ENCODE data around the gene KCNIP3.

KCNIP3 gene

GRCh38 chr2:95312543-95313201 is 15.5 kb downstream of the KCNIP3 start:
- DNase-seq (ENCODE audit: low read depth in 4 of 4, low spot score in 1 of 4): no peak

GRCh38 chr2:95313296-95314131 is 16.4 kb downstream of the KCNIP3 start:
- DNase-seq (ENCODE audit: low read depth in 4 of 4, low spot score in 1 of 4): no peak

- DNase-seq (ENCODE audit: low read depth in 4 of 4, low spot score in 1 of 4): no peak
Measured at GRCh38 chr2:95314598-95314963, 17.4 kb downstream of the KCNIP3 start.

GRCh38 chr2:95314964-95315611 is 17.9 kb downstream of the KCNIP3 start:
- DNase-seq (ENCODE audit: low read depth in 4 of 4, low spot score in 1 of 4): no peak

- no peak for DNase-seq (ENCODE audit: low read depth in 4 of 4, low spot score in 1 of 4)
Measured at GRCh38 chr2:95315801-95316411, 18.8 kb downstream of the KCNIP3 start.

GRCh38 chr2:95316466-95317122 is 19.4 kb downstream of the KCNIP3 start:
- DNase-seq (ENCODE audit: low read depth in 4 of 4, low spot score in 1 of 4): no peak

- no peak for DNase-seq (ENCODE audit: low read depth in 4 of 4, low spot score in 1 of 4)
Measured at GRCh38 chr2:95317123-95317500, 20.0 kb downstream of the KCNIP3 start.

- no peak for DNase-seq (ENCODE audit: low read depth in 4 of 4, low spot score in 1 of 4)
Measured at GRCh38 chr2:95317665-95318425, 20.7 kb downstream of the KCNIP3 start.

GRCh38 chr2:95318431-95319220 is 21.5 kb downstream of the KCNIP3 start:
- DNase-seq (ENCODE audit: low read depth in 4 of 4, low spot score in 1 of 4): no peak

GRCh38 chr2:95319481-95320343 is 22.6 kb downstream of the KCNIP3 start:
- no peak for DNase-seq (ENCODE audit: low read depth in 4 of 4, low spot score in 1 of 4)

- no peak for DNase-seq (ENCODE audit: low read depth in 4 of 4, low spot score in 1 of 4)
Measured at GRCh38 chr2:95320344-95320712, 23.2 kb downstream of the KCNIP3 start.

GRCh38 chr2:95320986-95321767 is 24.0 kb downstream of the KCNIP3 start:
- no peak for DNase-seq (ENCODE audit: low read depth in 4 of 4, low spot score in 1 of 4)

GRCh38 chr2:95323347-95324155 is 26.4 kb downstream of the KCNIP3 start:
- DNase-seq (ENCODE audit: low read depth in 4 of 4, low spot score in 1 of 4): no peak

- no peak for DNase-seq (ENCODE audit: low read depth in 4 of 4, low spot score in 1 of 4)
Measured at GRCh38 chr2:95325026-95325425, 27.9 kb downstream of the KCNIP3 start.

- DNase-seq (ENCODE audit: low read depth in 4 of 4, low spot score in 1 of 4): no peak
Measured at GRCh38 chr2:95325590-95326432, 28.7 kb downstream of the KCNIP3 start.

- no peak for DNase-seq (ENCODE audit: low read depth in 4 of 4, low spot score in 1 of 4)
Measured at GRCh38 chr2:95326433-95327140, 29.4 kb downstream of the KCNIP3 start.

All from stimulated activated CD4-positive, alpha-beta T cell treated with anti-CD3 and anti-CD28 coated beads, Interleukin-1b, Interleukin-23, amount 100 ng/mL, for 24 hours (primary cell).